ENCODE results near the gene ITK. TPM values are rescaled to one million over a fixed set of nuclear protein-coding genes. Genes with fewer than 3 reads are reported as not detected.

Gene ITK
- polyA plus RNA-seq, 1 donor (not counting 4 experiments of a cell fraction or from before 2014, with no cell fraction given): not detected

DNA sequence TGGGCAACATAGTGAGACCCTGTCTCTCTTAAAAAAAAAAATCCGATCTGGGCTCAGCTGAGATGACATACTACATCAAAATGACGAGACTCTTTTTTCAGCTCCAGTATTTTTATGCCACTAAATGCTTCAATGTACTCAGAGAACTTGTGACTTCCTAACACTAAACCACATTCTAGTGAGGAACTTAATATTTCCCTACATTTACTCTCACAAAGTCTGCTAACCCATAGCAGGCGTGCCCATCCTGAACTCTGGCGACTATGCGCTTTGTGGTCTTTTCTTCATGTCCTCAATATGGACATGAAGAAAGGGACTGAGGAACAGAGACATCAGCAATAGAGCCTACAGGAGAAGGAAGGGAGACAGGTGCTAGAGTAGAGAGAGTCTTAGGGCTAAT lies 41.3 kb downstream of the ITK start:
- Histone ChIP-seq H3K27ac (ENCODE audit: control insufficient read depth, insufficient read depth, low read length) (no peak overlapping the region), H2AFZ (ENCODE audit: control insufficient read depth, low read length) (no peak overlapping the region), H3K4me3 (ENCODE audit: control insufficient read depth in 2 of 3, extremely low read depth in 1 of 3, insufficient read depth in 2 of 3, low read depth in 1 of 3, low read length in 3 of 3) (no peak overlapping the region), H4K20me1 (ENCODE audit: control insufficient read depth, extremely low read depth, insufficient read depth, low read length) (no peaks in the 10 kb centered on the region), H3K9me3 (ENCODE audit: control insufficient read depth, low read depth, low read length) (no peaks in the 10 kb centered on the region), H3K9me1 (ENCODE audit: control insufficient read depth, extremely low read depth, insufficient read depth, low read length) (no peaks in the 10 kb centered on the region), H3K27me3 (ENCODE audit: control insufficient read depth, extremely low read depth, insufficient read depth, low read length) (no peaks in the 10 kb centered on the region), H3K79me2 (ENCODE audit: control insufficient read depth, insufficient read depth, low read length) (no peaks in the 10 kb centered on the region), H3K36me3 (ENCODE audit: control insufficient read depth in 2 of 2, extremely low read depth in 1 of 2, insufficient read depth in 2 of 2, low read length in 2 of 2) (no peaks in the 10 kb centered on the region), H3K4me1 (ENCODE audit: control insufficient read depth, extremely low read depth, insufficient read depth, low read length) (no peaks in the 10 kb centered on the region), H3K4me2 (ENCODE audit: control insufficient read depth, extremely low read depth, insufficient read depth, low read depth, low read length) (no peak overlapping the region), H3K9ac (ENCODE audit: control insufficient read depth, extremely low read depth, insufficient read depth, low read length) (no peak overlapping the region)
- FAIRE-seq (no peak), DNase-seq (ENCODE audit: low read depth, low spot score) (no peak)
- TF ChIP-seq CTCF (optimal IDR thresholded peaks at IDR 0.05 in 1 of 3, IDR thresholded peaks at IDR 0.05 in 1 of 3, conservative IDR thresholded peaks at IDR 0.05 in 1 of 3; ENCODE audit: extremely low read depth in 1 of 3, insufficient read depth in 2 of 3, low read length in 3 of 3): no peak
- no peak for TF ChIP-seq EZH2 (IDR thresholded peaks at IDR 0.05; ENCODE audit: low read length)
- dilution Hi-C loops (cut with MboI; ENCODE audit: extremely low pct_ligation_motif_present, low sequenced_read_pairs): no loop called here

- Histone ChIP-seq H3K36me3 (ENCODE audit: control insufficient read depth in 2 of 2, extremely low read depth in 1 of 2, insufficient read depth in 2 of 2, low read length in 2 of 2) (no peaks in the 10 kb centered on the region), H3K9me3 (ENCODE audit: control insufficient read depth, low read depth, low read length) (no peaks in the 10 kb centered on the region), H3K9ac (ENCODE audit: control insufficient read depth, extremely low read depth, insufficient read depth, low read length) (no peak overlapping the region), H3K27me3 (ENCODE audit: control insufficient read depth, extremely low read depth, insufficient read depth, low read length) (no peaks in the 10 kb centered on the region), H3K4me2 (ENCODE audit: control insufficient read depth, extremely low read depth, insufficient read depth, low read depth, low read length) (no peak overlapping the region), H4K20me1 (ENCODE audit: control insufficient read depth, extremely low read depth, insufficient read depth, low read length) (no peaks in the 10 kb centered on the region), H3K4me3 (ENCODE audit: control insufficient read depth in 2 of 3, extremely low read depth in 1 of 3, insufficient read depth in 2 of 3, low read depth in 1 of 3, low read length in 3 of 3) (no peak overlapping the region), H2AFZ (ENCODE audit: control insufficient read depth, low read length) (no peak overlapping the region), H3K4me1 (ENCODE audit: control insufficient read depth, extremely low read depth, insufficient read depth, low read length) (no peaks in the 10 kb centered on the region), H3K79me2 (ENCODE audit: control insufficient read depth, insufficient read depth, low read length) (no peaks in the 10 kb centered on the region), H3K9me1 (ENCODE audit: control insufficient read depth, extremely low read depth, insufficient read depth, low read length) (no peaks in the 10 kb centered on the region), H3K27ac (ENCODE audit: control insufficient read depth, insufficient read depth, low read length) (no peak overlapping the region)
- FAIRE-seq (no peak), DNase-seq (ENCODE audit: low read depth, low spot score) (no peak)
- TF ChIP-seq CTCF (optimal IDR thresholded peaks at IDR 0.05 in 1 of 3, IDR thresholded peaks at IDR 0.05 in 1 of 3, conservative IDR thresholded peaks at IDR 0.05 in 1 of 3; ENCODE audit: extremely low read depth in 1 of 3, insufficient read depth in 2 of 3, low read length in 3 of 3) (no peak), EZH2 (IDR thresholded peaks at IDR 0.05; ENCODE audit: low read length) (no peak)
- dilution Hi-C loops (cut with MboI; ENCODE audit: extremely low pct_ligation_motif_present, low sequenced_read_pairs): no loop called here
Observed at GRCh38 chr5:157222506-157223230, 42.0 kb downstream of the ITK start.
